Peyer's patch (tissue), 4 donors: ENCODE measurements around the gene NOS1AP.

Experiments used
- CTCF ChIP-seq, 6 experiments: fragments of 450-650 bp in 4 of 6; fragments of 200-600 bp in 2 of 6; sonication (generic) in 1 of 6; IDR thresholded peaks; one replicate each; pipeline ENCODE4 v1.5.1; 2017 to 2019; ENCODE audit warnings: antibody characterized with exemption in 6 of 6, mild to moderate bottlenecking in 3 of 6, moderate library complexity in 1 of 6
- POLR2A ChIP-seq, 2 donors: fragments of 450-650 bp; IDR thresholded peaks; one replicate each; pipeline ENCODE4 v1.5.1; 2017; ENCODE audit warnings: antibody characterized with exemption in 2 of 2, mild to moderate bottlenecking in 2 of 2, moderate library complexity in 2 of 2

GRCh38 chr1:162285149-162285561, 215.7 kb downstream of the NOS1AP start:
- TF ChIP-seq CTCF (IDR thresholded peaks at IDR 0.05): peak in 1 of 6 experiments; percentile 14
- no peak for TF ChIP-seq POLR2A (IDR thresholded peaks at IDR 0.05)
